Neutrophil (primary cell): Measurements from ENCODE around the gene POGK.
"Not testable (repeated sequence)": the region's sequence is repeated elsewhere in the genome, so short reads cannot be mapped to it uniquely, and the experiment has no call there.

ENCODE experiments used
- H3K27ac ChIP-seq: fragments of 200-600 bp; sonication (generic); 2 replicates; pipeline ENCODE4 v1.5.1; 2016; ENCODE audit warnings: mild to moderate bottlenecking, moderate library complexity
- H3K27me3 ChIP-seq: fragments of 200-600 bp; sonication (generic); 2 replicates; pipeline ENCODE4 v1.6.0; 2016; ENCODE audit warnings: mild to moderate bottlenecking
- H3K36me3 ChIP-seq: fragments of 200-600 bp; sonication (generic); 2 replicates; pipeline ENCODE4 v1.5.1; 2017
- H3K4me1 ChIP-seq, 2 experiments: fragments of 200-600 bp in 1 of 2; sonication (generic) in 1 of 2; 1 replicate in 1 of 2; 2 replicates in 1 of 2; pipeline versions ENCODE4 v1.5.1 to v1.6.1; 2013 to 2016; ENCODE audit warnings: low read depth in 1 of 2, low read length in 1 of 2, mild to moderate bottlenecking in 1 of 2, moderate library complexity in 1 of 2; ENCODE audit not compliant: control insufficient read depth in 1 of 2, insufficient read depth in 1 of 2
- H3K4me3 ChIP-seq, 2 experiments: fragments of 200-600 bp in 1 of 2; sonication (generic) in 1 of 2; 1 replicate in 1 of 2; 2 replicates in 1 of 2; pipeline ENCODE4 v1.5.1; 2013 to 2016; ENCODE audit warnings: low read depth in 1 of 2, low read length in 1 of 2, mild to moderate bottlenecking in 1 of 2, moderate library complexity in 1 of 2
- H3K9me3 ChIP-seq: fragments of 200-600 bp; sonication (generic); 2 replicates; pipeline ENCODE4 v1.5.1; 2016
- CTCF ChIP-seq: fragments of 200-600 bp; sonication (generic); IDR thresholded peaks from 2 replicates; pipeline ENCODE4 v1.5.1; 2016; ENCODE audit warnings: antibody characterized with exemption

The POGK gene

GRCh38 chr1:166814611-166815010 lies 24.7 kb upstream of the POGK start:
- no peaks in the 10 kb centered on the region for H3K9me3 ChIP-seq
- no peak for TF ChIP-seq CTCF

DNA sequence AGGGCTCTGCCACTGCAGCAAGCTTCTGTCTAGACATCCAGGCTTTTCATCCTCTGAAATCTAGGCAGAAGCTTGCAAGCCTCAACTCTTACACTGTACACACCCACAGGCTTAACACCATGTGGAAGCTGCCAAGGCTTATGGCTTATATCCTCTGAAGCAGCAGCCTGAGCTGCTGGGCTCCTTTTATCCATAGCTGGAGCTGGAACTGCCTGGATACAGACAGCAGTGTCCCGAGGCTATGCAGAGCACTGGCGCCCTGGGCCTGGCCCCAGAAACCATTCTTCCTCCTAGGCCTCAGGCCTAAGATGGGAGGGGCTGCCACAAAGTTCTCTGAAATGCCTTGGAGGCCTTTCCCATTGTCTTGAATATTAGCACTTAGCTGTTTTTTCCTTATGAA lies 19.3 kb upstream of the POGK start:
- H3K4me1 ChIP-seq: no peaks in the 10 kb centered on the region
- no peak for TF ChIP-seq CTCF
- H3K36me3 ChIP-seq: no peaks in the 10 kb centered on the region
- H3K27me3 ChIP-seq: no peaks in the 10 kb centered on the region
- H3K27ac ChIP-seq: no peak overlapping the region
- no peak overlapping the region for H3K4me3 ChIP-seq
- no peaks in the 10 kb centered on the region for H3K9me3 ChIP-seq

More at GRCh38 chr1:166814611-166815010, 24.7 kb upstream of the POGK start:
- Histone ChIP-seq H3K4me1 (no peaks in the 10 kb centered on the region), H3K4me3 (no peak overlapping the region), H3K36me3 (no peaks in the 10 kb centered on the region), H3K27ac (no peak overlapping the region), H3K27me3 (no peaks in the 10 kb centered on the region)

DNA sequence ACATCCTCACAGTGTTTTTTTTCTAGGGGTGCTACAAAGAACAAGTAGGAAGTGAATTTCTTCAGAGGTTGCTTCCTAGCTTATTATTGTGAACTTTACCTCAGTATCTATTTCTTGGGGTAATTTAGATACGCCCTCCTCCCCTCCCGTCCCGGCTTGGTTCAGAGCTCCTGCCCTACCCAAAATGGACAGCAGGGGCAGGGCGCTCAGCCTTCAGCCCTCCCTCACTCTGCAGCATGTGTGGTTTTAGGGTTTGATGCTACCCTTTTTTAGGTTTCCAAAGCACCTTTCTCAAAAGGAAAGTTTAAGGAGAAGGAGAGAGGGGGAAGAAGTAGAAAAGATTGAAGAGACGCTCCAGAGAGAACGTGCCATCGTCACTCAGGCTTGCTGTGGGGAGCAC lies 16.9 kb upstream of the POGK start:
- Histone ChIP-seq H3K4me3 (no peak overlapping the region), H3K9me3 (no peaks in the 10 kb centered on the region), H3K4me1 (no peaks in the 10 kb centered on the region), H3K36me3 (no peaks in the 10 kb centered on the region), H3K27ac (no peak overlapping the region), H3K27me3 (no peaks in the 10 kb centered on the region)
- TF ChIP-seq CTCF: no peak

DNA sequence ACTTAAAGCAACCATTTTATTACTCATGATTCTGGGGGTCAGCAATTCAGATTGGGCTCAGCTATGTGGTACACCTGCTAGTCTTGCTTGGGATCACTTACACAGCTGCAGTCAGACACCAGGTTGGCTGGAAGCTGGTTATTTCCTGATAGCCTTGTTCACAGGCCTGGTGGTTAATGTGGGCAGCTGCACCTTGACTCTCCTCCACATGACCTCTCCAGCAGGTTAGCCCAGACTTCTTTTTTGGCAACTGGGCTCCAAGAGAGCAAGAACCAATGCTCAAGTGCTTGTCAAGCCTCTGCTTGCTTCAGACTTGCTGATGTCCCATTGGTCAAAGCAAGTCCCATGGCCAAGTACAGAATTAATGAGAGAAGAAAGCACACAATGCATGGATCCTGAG lies 11.8 kb upstream of the POGK start:
- Histone ChIP-seq H3K4me3 (no peak overlapping the region), H3K27ac (no peak overlapping the region), H3K36me3 (no peaks in the 10 kb centered on the region), H3K9me3 (no peaks in the 10 kb centered on the region), H3K4me1 (no peaks in the 10 kb centered on the region), H3K27me3 (no peaks in the 10 kb centered on the region)
- no peak for TF ChIP-seq CTCF

GRCh38 chr1:166829762-166830161 lies 9.5 kb upstream of the POGK start:
- not testable (repeated sequence) for H3K27me3 ChIP-seq, H3K9me3 ChIP-seq, H3K36me3 ChIP-seq, H3K4me1 ChIP-seq, H3K27ac ChIP-seq, H3K4me3 ChIP-seq

DNA sequence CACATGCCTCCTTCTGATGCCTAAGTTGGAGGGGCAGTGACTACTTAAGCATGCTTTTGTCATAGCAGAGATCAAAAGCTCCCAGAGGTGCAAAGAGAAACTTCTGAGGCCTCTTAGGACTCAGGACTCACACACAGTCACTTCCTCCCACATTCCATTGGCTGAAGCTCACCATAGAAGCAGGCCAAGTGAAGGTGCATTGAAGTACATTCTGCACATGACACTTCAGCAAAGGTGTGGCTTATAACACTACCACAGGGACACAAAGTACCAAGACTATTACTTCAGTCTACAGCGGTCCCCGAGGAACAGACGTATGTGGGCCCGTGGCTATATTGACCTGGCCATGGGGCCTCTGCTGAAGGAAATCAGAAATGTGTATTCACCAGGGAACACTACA lies 2.5 kb upstream of the POGK start:
- Histone ChIP-seq H3K9me3 (no peaks in the 10 kb centered on the region), H3K27me3 (no peaks in the 10 kb centered on the region), H3K4me1 (peaks cover 29 to 32% of the 10 kb centered on the region in 2 experiments), H3K36me3 (no peaks in the 10 kb centered on the region), H3K27ac (no peak overlapping the region), H3K4me3 (no peak overlapping the region)
- TF ChIP-seq CTCF: no peak
